Choroid plexus epithelial cell (primary cell): Measurements from ENCODE around the gene DCLRE1B.

Experiments used
- DNase-seq: peaks from one replicate; pipeline ENCODE4 v3.0.0-alpha.2; 2010; ENCODE audit warnings: low read depth
- H3K4me3 ChIP-seq: 2 replicates; pipeline ENCODE4 v1.5.1; 2011; ENCODE audit warnings: low read depth, mild to moderate bottlenecking, control low read depth, low read length, moderate library complexity
- CTCF ChIP-seq: conservative IDR thresholded peaks from 2 replicates; pipeline ENCODE4 v1.5.1; 2011; ENCODE audit warnings: low read depth, mild to moderate bottlenecking, control low read depth, inconsistent platforms, low read length, moderate library complexity

Gene DCLRE1B

GRCh38 chr1:113904674-113905434 lies at the start of gene DCLRE1B, which contains the start of gene AP4B1:
Gene DCLRE1B, plus strand, starts transcription at chr1:113905326. Its CDS starts 261 bp downstream, at chr1:113905587.
Gene AP4B1, minus strand, starts transcription at chr1:113904799. Its CDS starts 82 bp downstream, at chr1:113904717.
- peak; percentile 83 for TF ChIP-seq CTCF
- H3K4me3 ChIP-seq = peak within 1 kb of the TSS; percentile 73
- peak; percentile 100 for DNase-seq

GRCh38 chr1:113855630-113856400 lies 49.3 kb upstream of the DCLRE1B start:
- TF ChIP-seq CTCF = no peak
- H3K4me3 ChIP-seq = no peak overlapping the region
- no peak for DNase-seq

GRCh38 chr1:113856401-113856790 lies 48.7 kb upstream of the DCLRE1B start:
- H3K4me3 ChIP-seq = no peak overlapping the region
- TF ChIP-seq CTCF = no peak
- no peak for DNase-seq

- DNase-seq = no peak
- no peak for TF ChIP-seq CTCF
- H3K4me3 ChIP-seq = no peak overlapping the region
Observed at GRCh38 chr1:113857776-113858175, 47.4 kb upstream of the DCLRE1B start.

DNA sequence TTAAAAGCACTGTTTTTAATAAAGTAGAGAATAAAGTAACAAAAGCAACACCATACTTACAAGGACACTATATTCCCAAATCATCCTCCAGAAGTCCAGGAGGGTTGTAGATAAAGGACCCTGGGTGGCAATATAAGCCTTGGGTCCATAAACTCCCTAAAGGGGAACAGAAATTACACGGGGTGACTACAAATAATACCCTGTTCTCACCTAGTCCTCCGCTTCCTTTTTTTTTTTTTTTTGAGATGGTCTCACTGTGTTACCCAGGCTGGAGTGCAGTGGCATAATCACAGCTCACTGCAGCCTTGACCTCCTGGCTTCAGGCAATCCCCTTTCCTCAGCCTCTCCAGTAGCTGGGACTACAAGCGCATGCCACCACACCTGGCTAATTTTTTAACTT lies 46.7 kb upstream of the DCLRE1B start:
- no peak overlapping the region for H3K4me3 ChIP-seq
- no peak for TF ChIP-seq CTCF
- no peak for DNase-seq

DNA sequence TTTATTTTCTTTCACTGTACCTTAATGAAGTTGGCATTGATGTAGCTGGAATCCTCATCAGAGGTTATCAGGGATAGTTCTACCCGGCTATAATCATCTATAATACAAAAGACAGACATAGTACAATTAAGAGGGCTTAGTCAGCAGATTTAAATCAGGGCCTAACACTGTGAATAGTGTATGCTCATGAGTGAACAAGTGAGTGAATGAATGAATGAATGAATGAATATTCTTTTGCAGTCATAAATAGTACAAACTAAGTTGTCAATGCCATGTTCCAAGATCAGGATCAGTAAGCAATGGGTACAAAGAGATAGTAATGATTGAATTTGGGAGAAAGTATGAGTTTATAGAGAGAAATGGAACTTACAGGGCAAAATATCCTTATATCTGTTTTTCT lies 46.1 kb upstream of the DCLRE1B start:
- DNase-seq = no peak
- no peak overlapping the region for H3K4me3 ChIP-seq
- TF ChIP-seq CTCF = no peak
